ENCODE measurements around the gene LDB2. TPM values are rescaled to one million over a fixed set of nuclear protein-coding genes. Genes with fewer than 3 reads are reported as not detected.

LDB2 gene
- total RNA-seq, 1 donor from 2014 or later, result 31.5 TPM

GRCh38 chr4:16867827-16868226 lies 30.6 kb downstream of the LDB2 start:
- H3K9me3 Mint-ChIP-seq, result peaks cover 2% of the 10 kb centered on the region
- no peak for TF ChIP-seq CTCF (conservative IDR thresholded peaks at IDR 0.05)
- DNase-seq (ENCODE audit: extremely low spot score, unreplicated experiment), result no peak
- peaks cover 4% of the 10 kb centered on the region for H3K4me1 Mint-ChIP-seq (ENCODE audit: unreplicated experiment)
- H3K36me3 Mint-ChIP-seq, result peaks cover 11% of the 10 kb centered on the region
- H3K27me3 Mint-ChIP-seq, result no peaks in the 10 kb centered on the region
- H3K27ac Mint-ChIP-seq, result no peak overlapping the region
- H3K4me3 Mint-ChIP-seq, result no peak overlapping the region

- peaks cover 7% of the 10 kb centered on the region for H3K4me1 Mint-ChIP-seq (ENCODE audit: unreplicated experiment)
Observed at GRCh38 chr4:16866974-16867373, 31.5 kb downstream of the LDB2 start.

GRCh38 chr4:16865897-16866283 lies 32.6 kb downstream of the LDB2 start:
- peaks cover 5% of the 10 kb centered on the region for H3K9me3 Mint-ChIP-seq
- no peak overlapping the region for H3K27ac Mint-ChIP-seq
- H3K4me3 Mint-ChIP-seq, result no peak overlapping the region
- no peaks in the 10 kb centered on the region for H3K27me3 Mint-ChIP-seq
- H3K4me1 Mint-ChIP-seq (ENCODE audit: unreplicated experiment), result peaks cover 7% of the 10 kb centered on the region
- DNase-seq (ENCODE audit: extremely low spot score, unreplicated experiment), result no peak
- peaks cover 14% of the 10 kb centered on the region for H3K36me3 Mint-ChIP-seq
- no peak for TF ChIP-seq CTCF (conservative IDR thresholded peaks at IDR 0.05)

More at GRCh38 chr4:16866974-16867373, 31.5 kb downstream of the LDB2 start:
- H3K27me3 Mint-ChIP-seq, result no peaks in the 10 kb centered on the region
- no peak overlapping the region for H3K27ac Mint-ChIP-seq
- H3K4me3 Mint-ChIP-seq, result no peak overlapping the region
- H3K9me3 Mint-ChIP-seq, result peaks cover 5% of the 10 kb centered on the region
- DNase-seq (ENCODE audit: extremely low spot score, unreplicated experiment), result no peak
- H3K36me3 Mint-ChIP-seq, result peaks cover 14% of the 10 kb centered on the region
- TF ChIP-seq CTCF (conservative IDR thresholded peaks at IDR 0.05), result no peak

- H3K4me1 Mint-ChIP-seq (ENCODE audit: unreplicated experiment), result peaks cover 9% of the 10 kb centered on the region
- no peak for TF ChIP-seq CTCF (conservative IDR thresholded peaks at IDR 0.05)
- H3K27ac Mint-ChIP-seq, result no peak overlapping the region
- H3K4me3 Mint-ChIP-seq, result no peak overlapping the region
- H3K9me3 Mint-ChIP-seq, result peaks cover 5% of the 10 kb centered on the region
- H3K27me3 Mint-ChIP-seq, result no peaks in the 10 kb centered on the region
- no peak for DNase-seq (ENCODE audit: extremely low spot score, unreplicated experiment)
- peaks cover 14% of the 10 kb centered on the region for H3K36me3 Mint-ChIP-seq
Observed at GRCh38 chr4:16865209-16865896, 33.1 kb downstream of the LDB2 start.

- no peak for TF ChIP-seq CTCF (conservative IDR thresholded peaks at IDR 0.05)
- H3K36me3 Mint-ChIP-seq, result peaks cover 10% of the 10 kb centered on the region
- no peak overlapping the region for H3K4me3 Mint-ChIP-seq
- no peaks in the 10 kb centered on the region for H3K27me3 Mint-ChIP-seq
- no peak overlapping the region for H3K27ac Mint-ChIP-seq
- H3K9me3 Mint-ChIP-seq, result peaks cover 5% of the 10 kb centered on the region
- peaks cover 12% of the 10 kb centered on the region for H3K4me1 Mint-ChIP-seq (ENCODE audit: unreplicated experiment)
- DNase-seq (ENCODE audit: extremely low spot score, unreplicated experiment), result no peak
Observed at GRCh38 chr4:16864199-16864598, 34.2 kb downstream of the LDB2 start.
